NAMALWA (cell line): ENCODE data around the gene DCLK2.
A peak's percentile ranks its signal among the peaks of the same experiment; 100 is the strongest.

Experiments used
- DNase-seq: peaks from one replicate; pipeline ENCODE4 v3.0.0-alpha.2; 2015; ENCODE audit warnings: low spot score

The DCLK2 gene

DNA sequence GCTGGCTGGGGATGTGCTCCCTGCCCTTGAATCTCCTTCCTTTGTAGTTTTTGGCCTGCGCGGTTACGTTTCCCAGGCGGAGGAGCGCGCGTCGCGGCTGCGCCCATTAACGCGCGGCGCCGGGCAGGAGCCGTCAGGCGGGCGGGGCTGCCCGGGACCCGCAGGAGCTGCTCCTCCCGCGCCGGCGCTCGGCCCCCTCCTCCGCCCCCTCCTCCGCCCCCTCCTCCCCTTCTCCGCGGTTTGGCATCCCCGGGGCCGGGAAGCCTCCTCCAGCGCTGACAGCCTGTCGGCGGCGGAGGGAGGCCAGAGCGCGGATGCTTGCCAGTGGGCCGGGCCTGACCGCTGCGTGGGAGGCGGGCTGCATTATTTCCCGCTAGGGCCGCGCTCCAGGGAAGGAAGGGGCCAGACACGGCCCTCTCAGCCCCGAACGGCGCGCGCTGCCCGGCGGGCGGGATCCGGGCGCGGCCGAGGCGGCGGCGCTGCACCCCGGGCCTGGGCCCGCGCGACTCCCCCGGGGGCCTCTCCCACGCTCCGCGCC, at the start of gene DCLK2:
DCLK2 (plus strand) TSS at position 405 of the 538 bp plus-strand sequence. CDS start 583 bp downstream, outside the sequence.
- no peak for DNase-seq

GRCh38 chr4:150032541-150032940, 45.7 kb upstream of the DCLK2 start:
- no peak for DNase-seq

DNA sequence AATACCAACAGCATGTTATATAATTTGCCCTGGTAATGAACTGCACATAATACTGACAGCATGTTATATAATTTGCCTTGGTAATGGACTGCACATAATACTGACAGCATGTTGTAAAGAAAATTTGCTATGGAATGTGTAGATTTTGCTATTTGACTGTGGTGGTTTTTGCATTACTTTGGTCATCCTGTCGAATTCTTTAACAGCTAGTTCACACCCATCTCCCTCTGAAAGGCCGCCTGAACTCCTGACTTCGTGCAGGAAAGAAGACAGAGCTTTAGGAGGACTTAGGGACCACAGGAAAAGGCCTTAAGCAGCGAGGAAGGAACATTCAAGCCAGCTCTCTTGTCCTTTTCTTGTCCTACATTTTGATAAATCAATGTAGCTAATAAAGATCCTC, 45.2 kb upstream of the DCLK2 start:
- DNase-seq: no peak

DNA sequence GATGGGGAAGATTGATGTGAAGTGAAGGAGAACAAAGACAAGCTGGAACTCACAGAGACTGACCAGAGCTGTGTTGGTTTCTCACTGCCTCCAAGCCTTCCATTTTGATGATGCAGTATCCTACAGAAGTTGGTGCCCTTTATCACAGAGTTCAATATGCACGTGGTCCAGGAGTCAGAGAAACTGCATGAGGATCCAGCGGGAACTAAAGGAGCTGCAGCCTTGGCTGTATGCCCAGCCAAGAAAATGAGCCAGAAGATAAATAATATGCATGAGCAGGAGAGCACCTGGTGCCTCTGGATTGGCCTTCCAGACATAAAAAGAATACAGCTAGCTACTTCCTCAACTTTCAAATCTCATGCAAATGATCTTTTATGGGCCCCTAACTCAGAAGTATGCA, 44.3 kb upstream of the DCLK2 start:
- no peak for DNase-seq

DNA sequence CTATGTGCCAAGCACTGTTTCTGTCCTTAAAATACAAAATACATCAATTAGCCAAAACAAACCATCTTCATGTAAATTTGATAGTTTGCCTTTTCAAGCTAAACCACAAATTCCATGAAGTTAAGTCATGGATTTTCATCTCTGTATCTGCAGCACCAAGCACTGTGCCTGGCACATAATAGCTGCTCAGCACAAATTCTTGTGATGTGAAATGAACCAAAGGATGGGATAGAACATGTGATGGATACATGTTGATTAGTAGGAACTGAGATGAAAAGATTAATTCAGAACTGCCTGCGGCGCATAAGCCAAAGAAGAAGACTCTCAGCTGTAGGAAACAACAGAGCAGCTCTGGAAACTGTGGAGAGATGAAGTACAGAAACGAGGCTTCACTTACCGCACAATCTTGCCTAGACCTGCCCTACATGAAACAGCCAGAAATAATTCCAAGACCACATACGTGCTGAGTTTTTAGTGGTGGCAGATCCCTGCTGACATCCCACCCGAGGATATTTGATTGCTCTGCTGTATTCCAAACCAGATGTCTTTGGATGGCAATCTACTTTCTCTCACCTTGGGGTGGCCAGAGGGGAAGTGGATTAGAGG, 40.9 kb upstream of the DCLK2 start:
- no peak for DNase-seq

DNA sequence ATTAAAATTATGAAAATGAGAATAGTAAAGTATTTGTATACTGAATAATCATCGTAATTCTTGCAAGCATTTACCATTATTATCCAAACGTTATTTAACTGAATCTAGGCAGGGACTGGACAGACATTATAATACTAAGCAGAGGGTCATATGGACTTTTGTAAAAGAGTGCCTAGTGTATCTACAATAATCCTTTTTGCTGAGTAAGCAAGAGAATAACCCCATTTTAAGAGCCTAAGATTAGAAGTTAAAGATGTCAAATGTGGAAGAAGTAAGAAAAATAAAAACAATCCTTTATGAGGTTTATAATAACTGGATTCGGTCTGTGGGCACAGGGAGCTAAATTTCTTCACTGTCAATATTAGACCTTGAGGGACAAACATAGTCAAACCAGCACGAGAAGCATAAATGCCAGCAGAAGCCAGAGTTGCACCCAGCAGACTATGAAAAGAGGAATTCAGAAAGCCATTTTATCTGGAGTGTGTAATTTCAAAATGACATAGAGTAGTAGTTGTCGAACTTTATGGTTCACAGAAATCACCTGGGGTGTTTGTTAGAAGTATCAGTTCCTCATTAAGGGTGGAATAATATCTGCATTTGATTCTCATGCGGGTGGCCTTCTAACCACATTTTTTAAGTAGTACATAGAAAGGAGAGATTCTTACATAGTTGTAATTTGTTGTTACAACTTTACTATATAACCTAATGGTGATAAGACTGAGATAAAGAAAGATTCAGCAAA, 39.7 kb upstream of the DCLK2 start:
- DNase-seq: peak; percentile 71

GRCh38 chr4:150039274-150040127, 38.7 kb upstream of the DCLK2 start:
- peak; percentile 95 for DNase-seq

GRCh38 chr4:150044517-150044916, 33.7 kb upstream of the DCLK2 start:
- DNase-seq: no peak

- DNase-seq: no peak
These were observed 32.8 kb upstream of the DCLK2 start for GRCh38 chr4:150045410-150045809.

DNA sequence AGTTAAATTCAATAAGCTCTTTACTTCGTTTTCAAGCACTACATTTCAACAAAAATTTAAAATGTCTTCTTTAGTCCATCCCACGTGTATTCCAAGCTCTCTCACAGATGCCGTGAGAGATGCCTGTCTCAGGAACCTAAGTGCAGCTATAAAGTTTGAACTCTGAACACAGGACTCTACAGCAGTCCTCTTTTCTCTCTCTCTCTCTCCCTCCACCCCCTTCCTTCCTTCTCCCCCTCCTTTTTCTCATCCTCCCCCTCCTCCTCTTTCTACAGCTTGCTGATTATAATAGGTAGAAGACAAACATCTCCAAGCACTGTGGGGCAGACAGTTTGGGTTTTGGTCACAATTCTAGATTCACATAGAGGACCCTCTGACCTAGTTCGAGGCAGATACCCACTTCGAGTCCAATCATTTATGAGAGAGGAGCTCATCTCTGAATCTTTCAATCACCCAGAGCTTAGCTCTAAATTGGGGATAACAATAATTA, 31.5 kb upstream of the DCLK2 start:
- no peak for DNase-seq

DNA sequence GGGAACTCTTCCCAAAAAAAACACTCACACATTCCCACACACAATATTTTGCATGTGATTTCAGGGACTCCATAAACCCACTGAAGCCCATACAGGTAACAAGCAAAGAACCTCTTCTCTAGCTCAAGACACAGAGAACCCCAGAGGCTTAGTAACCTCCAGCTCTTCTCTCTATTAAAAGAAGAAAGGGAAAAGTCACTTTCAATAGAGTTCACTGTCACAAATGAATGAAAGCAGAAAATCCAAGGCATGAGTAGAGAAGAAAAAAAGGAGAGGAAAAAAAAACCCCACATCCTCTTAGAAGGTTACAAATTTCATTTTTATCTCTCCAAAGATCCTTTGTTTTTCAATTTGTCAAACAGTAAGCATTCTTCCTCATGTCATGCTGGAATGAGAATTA, 30.7 kb upstream of the DCLK2 start:
- no peak for DNase-seq

GRCh38 chr4:150049682-150050081, 28.6 kb upstream of the DCLK2 start:
- no peak for DNase-seq

DNA sequence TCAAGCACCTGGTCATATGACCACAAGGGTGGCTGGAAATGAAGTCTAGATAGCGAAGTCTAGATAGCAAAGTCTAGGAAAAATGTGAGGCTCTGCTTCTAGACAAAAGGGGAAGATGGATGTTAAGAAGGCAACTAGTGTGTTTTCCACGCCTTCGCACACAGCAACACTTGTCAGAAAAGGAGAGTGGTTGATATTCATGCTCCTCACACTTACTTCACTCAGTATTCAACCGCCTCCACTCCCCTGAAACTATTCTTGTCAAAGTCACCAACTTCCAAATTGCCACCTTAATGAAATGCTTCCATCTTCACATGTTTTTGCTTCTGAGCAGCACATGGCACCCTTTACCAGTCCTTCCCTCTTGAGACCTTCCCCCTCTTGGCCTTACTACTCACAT, 27.7 kb upstream of the DCLK2 start:
- DNase-seq: no peak

- DNase-seq: no peak
These were observed 27.1 kb upstream of the DCLK2 start for GRCh38 chr4:150051111-150051510.

GRCh38 chr4:150055467-150055866, 22.8 kb upstream of the DCLK2 start:
- DNase-seq: no peak

DNA sequence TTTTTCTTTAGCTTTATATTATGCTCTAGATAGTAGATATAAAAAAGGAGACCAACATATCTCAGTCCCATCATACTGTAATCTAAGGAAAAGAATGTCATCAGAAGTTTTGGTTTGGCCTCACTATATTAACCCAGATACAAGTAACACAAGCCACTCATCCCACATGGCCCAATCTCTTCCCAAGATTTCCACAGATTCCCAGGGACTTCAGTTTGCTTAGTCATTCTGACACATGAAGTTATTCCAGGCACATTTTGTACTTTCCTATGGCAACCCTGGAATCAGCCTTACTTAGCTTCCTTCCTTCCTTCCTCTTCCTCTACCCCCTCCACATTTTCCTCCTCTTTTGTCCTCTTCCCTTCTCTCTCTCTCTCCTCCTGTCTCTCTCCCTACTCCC, 21.7 kb upstream of the DCLK2 start:
- DNase-seq: no peak

- no peak for DNase-seq
These were observed 17.0 kb upstream of the DCLK2 start for GRCh38 chr4:150061086-150061776.

GRCh38 chr4:150063128-150063527, 15.1 kb upstream of the DCLK2 start:
- no peak for DNase-seq

GRCh38 chr4:150065740-150066139, 12.5 kb upstream of the DCLK2 start:
- DNase-seq: no peak

DNA sequence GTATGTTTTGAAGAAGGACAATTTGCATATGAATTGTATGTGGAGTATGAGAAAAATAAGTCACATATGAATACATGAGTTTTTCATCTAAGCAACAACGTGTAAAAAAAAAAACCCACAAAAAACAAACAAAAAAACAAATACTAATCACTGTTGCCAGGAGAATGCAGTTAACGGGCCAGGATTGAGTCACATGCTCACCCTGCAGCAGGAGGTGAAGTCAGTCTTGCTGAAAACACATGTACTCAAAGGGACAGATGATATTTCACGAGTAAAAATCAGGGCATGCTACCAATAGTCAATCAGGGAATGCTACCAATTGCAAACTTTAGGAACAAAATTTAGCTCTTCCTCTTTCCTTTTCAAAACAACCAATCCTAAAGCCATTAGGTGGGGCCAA, 10.4 kb upstream of the DCLK2 start:
- DNase-seq: no peak

- no peak for DNase-seq
These were observed 9.8 kb upstream of the DCLK2 start for GRCh38 chr4:150068300-150068960.
